CD14-positive monocyte (primary cell): ENCODE measurements around the gene PTCHD4. TPM values are rescaled to one million over a fixed set of nuclear protein-coding genes. Genes with fewer than 3 reads are reported as not detected.

Source experiments
- DNase-seq, 3 donors: peaks; one replicate each; pipeline ENCODE4 v3.0.0-alpha.2; 2011 to 2022
- H2AFZ ChIP-seq: 2 replicates; pipeline ENCODE4 v1.6.0; 2012; ENCODE audit warnings: mild to moderate bottlenecking, low read depth, low read length, inconsistent platforms; ENCODE audit not compliant: insufficient read depth, poor library complexity, severe bottlenecking
- H3K27ac ChIP-seq, 2 donors: 1 replicate in 1 of 2; 2 replicates in 1 of 2; pipeline ENCODE4 v1.5.1; 2012 to 2013; ENCODE audit warnings: low read length in 2 of 2, control low read depth in 1 of 2, inconsistent platforms in 1 of 2, low read depth in 1 of 2, mild to moderate bottlenecking in 1 of 2
- H3K27me3 ChIP-seq, 2 donors: one replicate each; pipeline versions ENCODE4 v1.6.0 to v1.6.1; 2011 to 2013; ENCODE audit warnings: low read length in 2 of 2; ENCODE audit not compliant: control insufficient read depth in 2 of 2, insufficient read depth in 2 of 2
- H3K36me3 ChIP-seq, 2 donors: replicated peaks in 1 of 2; 1 replicate in 1 of 2; 2 replicates in 1 of 2; pipeline versions ENCODE4 v1.5.1 to v1.6.1; 2012 to 2013; ENCODE audit warnings: low read length in 2 of 2, control low read depth in 1 of 2, inconsistent platforms in 1 of 2, mild to moderate bottlenecking in 1 of 2; ENCODE audit not compliant: insufficient read depth in 2 of 2, control insufficient read depth in 1 of 2
- H3K4me1 ChIP-seq, 2 donors: 1 replicate in 1 of 2; 2 replicates in 1 of 2; pipeline versions ENCODE4 v1.5.1 to v1.6.1; 2012 to 2013; ENCODE audit warnings: low read length in 2 of 2, control low read depth in 1 of 2, inconsistent platforms in 1 of 2, mild to moderate bottlenecking in 1 of 2, moderate library complexity in 1 of 2; ENCODE audit not compliant: insufficient read depth in 2 of 2, control insufficient read depth in 1 of 2
- H3K4me2 ChIP-seq: replicated peaks from 2 replicates; pipeline ENCODE3; 2012; ENCODE audit warnings: low read length, moderate library complexity, mild to moderate bottlenecking; ENCODE audit not compliant: poor library complexity, severe bottlenecking; ENCODE audit errors: extremely low read depth
- H3K4me3 ChIP-seq, 3 experiments: fragments of 200-600 bp in 1 of 3; sonication (generic) in 1 of 3; replicated peaks in 1 of 3; 1 replicate in 2 of 3; 2 replicates in 1 of 3; pipeline ENCODE4 v1.5.1; 2011 to 2013; ENCODE audit warnings: low read length in 3 of 3, mild to moderate bottlenecking in 3 of 3, control low read depth in 2 of 3, low read depth in 2 of 3, inconsistent platforms in 1 of 3, moderate library complexity in 1 of 3
- H3K79me2 ChIP-seq: 2 replicates; pipeline ENCODE4 v1.6.0; 2012; ENCODE audit warnings: mild to moderate bottlenecking, control low read depth, inconsistent platforms, low read length, moderate library complexity; ENCODE audit not compliant: insufficient read depth
- H3K9ac ChIP-seq: 2 replicates; pipeline ENCODE4 v1.6.0; 2017; ENCODE audit warnings: low read length, mild to moderate bottlenecking; ENCODE audit not compliant: insufficient read depth, poor library complexity, severe bottlenecking
- H3K9me3 ChIP-seq, 2 donors: replicated peaks in 1 of 2; 1 replicate in 1 of 2; 2 replicates in 1 of 2; pipeline versions ENCODE4 v1.5.1 to v1.6.1; 2012 to 2013; ENCODE audit warnings: low read length in 2 of 2, control low read depth in 1 of 2; ENCODE audit not compliant: control insufficient read depth in 1 of 2, insufficient read depth in 1 of 2
- H4K20me1 ChIP-seq: 2 replicates; pipeline ENCODE4 v1.6.0; 2012; ENCODE audit warnings: mild to moderate bottlenecking, low read length, control low read depth, moderate library complexity; ENCODE audit not compliant: insufficient read depth
- H3K27ac Mint-ChIP-seq, 7 donors: one replicate each; pipeline ENCODE4 v1.8.0; 2020; ENCODE audit warnings: mild to moderate bottlenecking in 7 of 7, mixed read lengths in 7 of 7, moderate library complexity in 6 of 7, inconsistent platforms in 2 of 7
- H3K27me3 Mint-ChIP-seq, 3 donors: one replicate each; pipeline ENCODE4 v1.8.0; 2021 to 2022; ENCODE audit warnings: low read depth in 3 of 3, mild to moderate bottlenecking in 3 of 3, mixed read lengths in 3 of 3, moderate library complexity in 3 of 3, inconsistent platforms in 1 of 3
- H3K36me3 Mint-ChIP-seq, 2 donors: one replicate each; pipeline ENCODE4 v1.8.0; 2020; ENCODE audit warnings: mixed read lengths in 2 of 2, inconsistent platforms in 1 of 2, mild to moderate bottlenecking in 1 of 2
- H3K4me1 Mint-ChIP-seq: one replicate; pipeline ENCODE4 v1.8.0; 2020; ENCODE audit warnings: mild to moderate bottlenecking, mixed read lengths
- H3K4me3 Mint-ChIP-seq, 2 donors: one replicate each; pipeline ENCODE4 v1.8.0; 2020; ENCODE audit warnings: mild to moderate bottlenecking in 2 of 2, mixed read lengths in 2 of 2, moderate library complexity in 1 of 2
- H3K9me3 Mint-ChIP-seq, 7 donors: one replicate each; pipeline ENCODE4 v1.8.0; 2020 to 2022; ENCODE audit warnings: mixed read lengths in 7 of 7, mild to moderate bottlenecking in 6 of 7, moderate library complexity in 6 of 7, inconsistent platforms in 2 of 7
- CTCF ChIP-seq: fragments of 200-600 bp; IDR thresholded peaks from one replicate; pipeline ENCODE4 v1.8.0; 2022; ENCODE audit warnings: antibody characterized with exemption, mild to moderate bottlenecking
- WGBS: methylation state at CpG from one replicate; pipeline ENCODE4 v1.1.5; 2013; ENCODE audit warnings: missing lambda C conversion rate; ENCODE audit not compliant: insufficient coverage; 5-methylcytosine and 5-hydroxymethylcytosine counted together
- intact Hi-C, 2 donors: fragments of 100-400 bp; cut with micrococcal nuclease; formaldehyde crosslinking; loops; one replicate each; pipeline versions ENCODE4 v1.15.0 to v1.15.1; 2023
- polyA plus RNA-seq, 3 donors: library from polyadenylated mRNA; depleted of rRNA in 1 of 3; unstranded in 2 of 3; stranded (reverse) in 1 of 3; fragments of 300-500 nt in 2 of 3; fragments of >200 nt in 1 of 3; fragmentation: Illumina TruSeq in 2 of 3; gene quantifications; 1 replicate in 2 of 3; 2 replicates in 1 of 3; pipeline ENCODE4 v1.2.3, GENCODE V29; 2012 to 2021

The PTCHD4 gene
- polyA plus RNA-seq, 3 donors = not detected

GRCh38 chr6:48099713-48100587 is 11.0 kb downstream of the PTCHD4 start:
- Histone ChIP-seq H3K4me1 (no peaks in the 10 kb centered on the region), H3K4me2 (no peak overlapping the region), H3K4me3 (no peak overlapping the region), H3K9ac (no peak overlapping the region), H3K27me3 (no peaks in the 10 kb centered on the region), H3K9me3 (no peaks in the 10 kb centered on the region), H3K79me2 (no peaks in the 10 kb centered on the region), H4K20me1 (no peaks in the 10 kb centered on the region), H3K36me3 (no peaks in the 10 kb centered on the region), H2AFZ (no peak overlapping the region), H3K27ac (no peak overlapping the region)
- no peaks in the 10 kb centered on the region for H3K27me3 Mint-ChIP-seq
- H3K36me3 Mint-ChIP-seq = no peaks in the 10 kb centered on the region
- 100% methylated on average over 2 of the region's 3 CpGs for WGBS
- intact Hi-C loops = no loop called here
- no peak overlapping the region for H3K27ac Mint-ChIP-seq
- H3K4me3 Mint-ChIP-seq = no peak overlapping the region
- no peak for TF ChIP-seq CTCF
- no peak for DNase-seq
- H3K9me3 Mint-ChIP-seq = peaks cover 0 to 8% (median 2%) of the 10 kb centered on the region in 7 donors
- no peaks in the 10 kb centered on the region for H3K4me1 Mint-ChIP-seq

GRCh38 chr6:48098923-48099322 is 12.1 kb downstream of the PTCHD4 start:
- no peaks in the 10 kb centered on the region for H3K27me3 ChIP-seq
- intact Hi-C loops = no loop called here
- no peaks in the 10 kb centered on the region for H3K4me1 ChIP-seq
- no peaks in the 10 kb centered on the region for H4K20me1 ChIP-seq
- no peak overlapping the region for H2AFZ ChIP-seq
- no peak overlapping the region for H3K27ac ChIP-seq
- DNase-seq = no peak
- H3K9me3 Mint-ChIP-seq = peaks cover 0 to 8% (median 2%) of the 10 kb centered on the region in 7 donors
- H3K27me3 Mint-ChIP-seq = no peaks in the 10 kb centered on the region
- no peaks in the 10 kb centered on the region for H3K9me3 ChIP-seq
- no peak for TF ChIP-seq CTCF
- H3K79me2 ChIP-seq = no peaks in the 10 kb centered on the region
- H3K4me3 Mint-ChIP-seq = no peak overlapping the region
- H3K9ac ChIP-seq = no peak overlapping the region
- H3K36me3 Mint-ChIP-seq = no peaks in the 10 kb centered on the region
- WGBS = 79% methylated on average over 3 of the region's 3 CpGs
- no peak overlapping the region for H3K4me3 ChIP-seq
- H3K27ac Mint-ChIP-seq = no peak overlapping the region
- no peaks in the 10 kb centered on the region for H3K4me1 Mint-ChIP-seq
- no peaks in the 10 kb centered on the region for H3K36me3 ChIP-seq
- H3K4me2 ChIP-seq = no peak overlapping the region
